NCI-H2171 (cell line): ENCODE data around the gene OMA1.

Experiments used
- DNase-seq: peaks from one replicate; lab custom pipeline; 2025; lab: John Stamatoyannopoulos, UW

The OMA1 gene

DNA sequence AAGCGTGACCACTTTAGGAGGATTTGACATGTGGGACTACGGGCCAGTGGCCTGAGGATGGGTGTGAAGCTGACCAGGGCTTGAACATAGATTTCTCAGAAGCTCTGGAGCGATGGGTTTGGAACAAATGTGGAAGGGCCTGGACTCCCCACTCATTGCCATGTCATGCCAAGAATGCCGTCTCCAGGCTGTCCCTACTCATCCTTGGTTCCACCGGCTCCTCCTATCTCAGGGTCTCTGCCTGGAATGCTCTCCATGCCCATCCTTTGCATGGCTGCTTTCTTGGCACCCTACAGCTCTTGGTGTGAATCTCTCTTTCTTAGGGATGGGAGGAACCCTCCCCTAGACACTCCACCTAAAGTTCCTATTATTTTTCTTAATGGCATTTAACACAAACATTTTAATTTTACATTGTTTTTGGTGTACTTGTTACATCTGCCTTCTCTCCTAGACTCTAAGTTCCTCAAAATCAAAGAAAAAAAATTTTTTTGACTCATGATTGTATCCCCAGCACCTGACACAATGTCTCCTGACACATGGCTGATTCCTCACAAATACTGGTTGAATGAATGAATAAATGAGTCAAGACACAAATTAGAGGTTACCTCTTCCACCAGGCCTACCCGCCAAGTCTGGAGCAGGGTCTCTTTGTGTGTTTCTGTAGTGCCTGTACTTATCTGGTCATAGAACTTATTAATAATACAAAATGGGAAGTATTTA lies 114.5 kb downstream of the OMA1 start:
- no peak for DNase-seq
